ENCODE data around the gene ONECUT1.

- TF ChIP-seq EP300 (IDR thresholded peaks at IDR 0.05): no peak
- TF ChIP-seq, protein P1, sequence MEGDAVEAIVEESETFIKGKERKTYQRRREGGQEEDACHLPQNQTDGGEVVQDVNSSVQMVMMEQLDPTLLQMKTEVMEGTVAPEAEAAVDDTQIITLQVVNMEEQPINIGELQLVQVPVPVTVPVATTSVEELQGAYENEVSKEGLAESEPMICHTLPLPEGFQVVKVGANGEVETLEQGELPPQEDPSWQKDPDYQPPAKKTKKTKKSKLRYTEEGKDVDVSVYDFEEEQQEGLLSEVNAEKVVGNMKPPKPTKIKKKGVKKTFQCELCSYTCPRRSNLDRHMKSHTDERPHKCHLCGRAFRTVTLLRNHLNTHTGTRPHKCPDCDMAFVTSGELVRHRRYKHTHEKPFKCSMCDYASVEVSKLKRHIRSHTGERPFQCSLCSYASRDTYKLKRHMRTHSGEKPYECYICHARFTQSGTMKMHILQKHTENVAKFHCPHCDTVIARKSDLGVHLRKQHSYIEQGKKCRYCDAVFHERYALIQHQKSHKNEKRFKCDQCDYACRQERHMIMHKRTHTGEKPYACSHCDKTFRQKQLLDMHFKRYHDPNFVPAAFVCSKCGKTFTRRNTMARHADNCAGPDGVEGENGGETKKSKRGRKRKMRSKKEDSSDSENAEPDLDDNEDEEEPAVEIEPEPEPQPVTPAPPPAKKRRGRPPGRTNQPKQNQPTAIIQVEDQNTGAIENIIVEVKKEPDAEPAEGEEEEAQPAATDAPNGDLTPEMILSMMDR (IDR thresholded peaks at IDR 0.05): no peak
- TF ChIP-seq POLR2A (IDR thresholded peaks at IDR 0.05): no peak
- TF ChIP-seq POLR2AphosphoS5 (IDR thresholded peaks at IDR 0.05): no peak
These were observed 1.6 kb upstream of the ONECUT1 start for GRCh38 chr15:52791776-52792175.

All from sigmoid colon (tissue), 4 donors.